Activated CD4-positive, alpha-beta memory T cell treated with anti-CD3 and anti-CD28 coated beads for 36 hours (primary cell): ENCODE data around the gene ANK3. TPM values are rescaled to one million over a fixed set of nuclear protein-coding genes. Genes with fewer than 3 reads are reported as not detected.

Experiments used
- CTCF ChIA-PET: fragments of 350-600 bp; sonication (Branson Sonifier 250); formaldehyde crosslinking; loops from one replicate; lab custom pipeline; 2021; ENCODE audit warnings: antibody characterized with exemption, inconsistent platforms; lab: Charles Lee
- POLR2A ChIA-PET: fragments of 350-600 bp; sonication (Branson Sonifier 250); formaldehyde crosslinking; loops from one replicate; lab custom pipeline; 2021; ENCODE audit warnings: antibody characterized with exemption; lab: Charles Lee
- DNase-seq: peaks from one replicate; pipeline ENCODE4 v3.0.0-alpha.2; 2020
- H3K27ac Mint-ChIP-seq: one replicate; pipeline ENCODE4 v1.8.0; 2021; ENCODE audit warnings: mixed read lengths
- H3K27me3 Mint-ChIP-seq: one replicate; pipeline ENCODE4 v1.8.0; 2021; ENCODE audit warnings: mixed read lengths
- H3K36me3 Mint-ChIP-seq: one replicate; pipeline ENCODE4 v1.8.0; 2021; ENCODE audit warnings: mixed read lengths
- H3K4me1 Mint-ChIP-seq: one replicate; pipeline ENCODE4 v1.8.0; 2021; ENCODE audit warnings: low read depth, mixed read lengths
- H3K4me3 Mint-ChIP-seq: one replicate; pipeline ENCODE4 v1.8.0; 2021; ENCODE audit warnings: mild to moderate bottlenecking, mixed read lengths
- H3K9me3 Mint-ChIP-seq: one replicate; pipeline ENCODE4 v1.8.0; 2021; ENCODE audit warnings: mixed read lengths
- intact Hi-C: fragments of 100-400 bp; cut with micrococcal nuclease; formaldehyde crosslinking; loops from one replicate; pipeline ENCODE4 v1.15.1; 2023
- total RNA-seq, 2 experiments: library from RNA; stranded (reverse); gene quantifications; one replicate each; pipeline ENCODE4 v1.2.3, GENCODE V29; 2021

Gene ANK3
- total RNA-seq, 2 experiments from 2014 or later: 18.5 to 21.2 TPM

DNA sequence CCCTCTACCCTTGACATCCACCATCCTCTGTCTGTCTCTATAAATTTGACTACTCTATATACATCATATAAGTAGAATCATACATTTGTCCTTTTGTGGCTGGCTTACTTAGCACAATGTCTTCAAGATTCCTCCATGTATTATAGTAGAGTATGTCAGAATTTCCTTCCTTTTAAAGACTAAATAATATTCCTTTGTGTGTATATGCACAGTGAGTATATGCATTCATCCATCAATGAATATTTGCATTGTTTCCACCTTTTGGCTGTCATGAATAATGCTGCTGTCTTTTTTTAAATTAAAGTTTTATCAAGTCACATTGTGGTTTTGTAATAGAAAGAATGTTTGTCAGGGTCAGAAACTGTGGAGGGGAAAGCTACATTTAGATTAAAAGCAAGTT is 195.3 kb downstream of the ANK3 start:
- intact Hi-C loops: no loop called here

DNA sequence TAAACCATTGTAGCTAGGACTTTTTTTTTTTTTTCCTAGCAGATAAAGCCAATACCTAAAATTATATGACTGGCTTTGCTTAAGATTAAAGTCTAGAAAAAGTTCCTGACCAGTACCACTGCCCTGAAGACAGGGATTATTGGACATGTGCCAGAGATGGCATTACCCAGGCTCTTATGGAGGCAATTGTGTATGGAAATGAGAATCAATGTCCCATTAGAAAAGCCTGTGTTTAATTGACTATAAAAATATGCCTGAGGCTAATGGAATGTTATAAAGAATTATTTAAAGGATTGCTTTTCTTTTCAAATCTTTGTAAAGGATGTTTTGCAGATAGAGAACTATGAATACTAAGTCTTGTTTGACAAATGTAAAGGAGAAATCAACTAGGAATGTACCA is 196.7 kb downstream of the ANK3 start:
- ChIA-PET POLR2A (no interaction called here), CTCF (interaction anchor here (0.6 kb wide), 2 partner anchors 23 to 34 kb away, joined by 3 read pairs; no protein-coding TSS in a partner anchor)
- intact Hi-C loops: no loop called here
- no peak overlapping the region for H3K27ac Mint-ChIP-seq
- peaks cover 31% of the 10 kb centered on the region for H3K36me3 Mint-ChIP-seq
- no peaks in the 10 kb centered on the region for H3K27me3 Mint-ChIP-seq
- H3K9me3 Mint-ChIP-seq: no peaks in the 10 kb centered on the region
- no peak overlapping the region for H3K4me3 Mint-ChIP-seq
- no peak for DNase-seq
- H3K4me1 Mint-ChIP-seq: no peaks in the 10 kb centered on the region

More for the DNA sequence above, 195.3 kb downstream of the ANK3 start:
- Mint-ChIP-seq H3K36me3 (peaks cover 36% of the 10 kb centered on the region), H3K27ac (no peak overlapping the region), H3K4me3 (no peak overlapping the region), H3K4me1 (no peaks in the 10 kb centered on the region), H3K27me3 (no peaks in the 10 kb centered on the region), H3K9me3 (no peaks in the 10 kb centered on the region)
- POLR2A ChIA-PET: no interaction called here
- CTCF ChIA-PET: no interaction called here
- no peak for DNase-seq

GRCh38 chr10:60189861-60190475 is 199.7 kb downstream of the ANK3 start:
- H3K36me3 Mint-ChIP-seq: peaks cover 20% of the 10 kb centered on the region
- no peak overlapping the region for H3K4me3 Mint-ChIP-seq
- intact Hi-C loops: no loop called here
- CTCF ChIA-PET: no interaction called here
- no peak overlapping the region for H3K27ac Mint-ChIP-seq
- POLR2A ChIA-PET: no interaction called here
- no peaks in the 10 kb centered on the region for H3K9me3 Mint-ChIP-seq
- no peaks in the 10 kb centered on the region for H3K27me3 Mint-ChIP-seq
- H3K4me1 Mint-ChIP-seq: no peaks in the 10 kb centered on the region
- DNase-seq: no peak

- no peak for DNase-seq
- Mint-ChIP-seq H3K36me3 (peaks cover 14% of the 10 kb centered on the region), H3K4me3 (no peak overlapping the region), H3K9me3 (no peaks in the 10 kb centered on the region), H3K4me1 (no peaks in the 10 kb centered on the region), H3K27me3 (no peaks in the 10 kb centered on the region), H3K27ac (no peak overlapping the region)
- ChIA-PET POLR2A (no interaction called here), CTCF (no interaction called here)
- intact Hi-C loops: no loop called here
Measured at GRCh38 chr10:60188548-60188947, 201.1 kb downstream of the ANK3 start.

- POLR2A ChIA-PET: no interaction called here
- Mint-ChIP-seq H3K27ac (no peak overlapping the region), H3K9me3 (no peaks in the 10 kb centered on the region), H3K36me3 (peaks cover 14% of the 10 kb centered on the region), H3K4me1 (no peaks in the 10 kb centered on the region), H3K27me3 (no peaks in the 10 kb centered on the region), H3K4me3 (no peak overlapping the region)
- intact Hi-C loops: no loop called here
- no peak for DNase-seq
- CTCF ChIA-PET: no interaction called here
Measured at GRCh38 chr10:60187691-60188090, 202.0 kb downstream of the ANK3 start.

DNA sequence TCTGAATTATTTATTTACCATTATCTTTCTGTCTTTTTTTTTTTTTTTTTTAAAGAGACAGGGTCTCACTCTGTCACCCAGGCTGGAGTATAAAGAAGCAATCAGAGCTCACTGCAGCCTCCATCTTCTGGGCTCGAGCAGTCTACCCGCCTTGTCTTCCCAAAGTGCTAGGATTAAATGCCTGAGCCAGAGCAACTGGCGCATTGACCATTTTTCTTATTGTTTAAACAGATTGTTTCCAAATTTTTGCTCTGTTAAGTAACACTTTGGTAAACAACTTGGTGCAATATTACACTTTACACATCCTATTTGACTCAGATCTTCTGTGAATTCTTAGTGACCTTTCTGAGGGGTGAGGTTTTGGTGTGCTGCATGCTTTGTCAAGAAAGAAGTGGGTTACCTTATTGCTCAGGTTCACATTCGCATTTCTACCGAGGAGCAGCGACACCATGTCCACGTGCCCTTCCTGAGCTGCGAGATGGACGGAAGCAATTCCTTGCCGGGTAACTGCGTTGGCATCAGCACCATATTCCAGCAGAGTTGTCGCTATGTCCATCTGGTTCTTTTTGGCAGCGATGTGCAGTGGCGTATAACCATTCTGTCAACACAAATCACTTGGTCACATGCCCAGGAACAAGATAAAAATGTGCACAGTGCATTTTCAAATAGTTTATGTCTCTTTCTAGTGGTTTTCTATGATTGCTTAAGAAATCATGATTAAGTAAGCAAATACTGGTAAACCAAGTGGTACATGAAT is 203.2 kb downstream of the ANK3 start:
- Mint-ChIP-seq H3K27me3 (no peaks in the 10 kb centered on the region), H3K27ac (no peak overlapping the region), H3K4me1 (no peaks in the 10 kb centered on the region), H3K9me3 (no peaks in the 10 kb centered on the region), H3K36me3 (peaks cover 14% of the 10 kb centered on the region), H3K4me3 (no peak overlapping the region)
- CTCF ChIA-PET: no interaction called here
- intact Hi-C loops: no loop called here
- DNase-seq: no peak
- POLR2A ChIA-PET: no interaction called here

DNA sequence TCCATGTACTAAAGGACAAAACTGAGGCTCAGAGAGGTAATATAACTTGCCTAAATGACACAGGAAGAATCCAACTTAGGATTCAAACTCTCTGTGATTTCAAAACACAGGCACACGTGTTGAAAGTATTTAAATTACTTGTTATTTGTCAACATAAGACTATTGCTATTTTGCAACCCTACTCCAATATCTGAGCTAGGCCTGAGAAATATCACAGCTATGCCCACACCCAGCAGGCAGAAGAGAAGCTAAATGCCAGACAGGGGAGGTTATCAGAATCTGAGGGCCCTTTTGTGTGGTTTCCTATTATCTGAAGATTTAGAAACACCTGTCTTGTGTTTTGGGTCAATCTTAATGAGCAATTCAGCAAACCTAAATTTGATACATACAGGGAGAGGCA is 204.3 kb downstream of the ANK3 start:
- intact Hi-C loops: no loop called here
- no peak for DNase-seq
- H3K36me3 Mint-ChIP-seq: peaks cover 12% of the 10 kb centered on the region
- CTCF ChIA-PET: no interaction called here
- H3K27me3 Mint-ChIP-seq: no peaks in the 10 kb centered on the region
- H3K4me3 Mint-ChIP-seq: no peak overlapping the region
- H3K27ac Mint-ChIP-seq: no peak overlapping the region
- POLR2A ChIA-PET: no interaction called here
- no peaks in the 10 kb centered on the region for H3K9me3 Mint-ChIP-seq
- H3K4me1 Mint-ChIP-seq: no peaks in the 10 kb centered on the region

DNA sequence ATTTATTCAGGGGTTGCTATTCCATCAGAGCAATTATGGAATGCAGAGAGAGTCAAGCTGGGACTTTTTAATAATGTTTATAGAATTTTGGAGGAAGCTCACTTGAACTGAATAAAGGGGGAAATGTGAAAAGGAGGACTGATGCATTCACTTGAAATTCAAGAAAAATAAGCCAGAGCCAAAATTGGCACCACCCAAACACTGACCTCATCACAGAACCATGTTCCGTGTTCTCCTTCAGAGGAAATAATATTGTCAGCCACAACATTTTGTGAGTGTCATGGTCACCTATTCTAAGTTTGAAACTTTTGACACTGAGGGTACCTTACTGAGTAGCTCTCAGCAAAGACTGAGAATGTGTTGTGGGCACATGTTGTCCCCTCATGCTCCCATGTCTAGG is 207.0 kb downstream of the ANK3 start:
- no peaks in the 10 kb centered on the region for H3K27me3 Mint-ChIP-seq
- CTCF ChIA-PET: no interaction called here
- no peaks in the 10 kb centered on the region for H3K9me3 Mint-ChIP-seq
- no peak for DNase-seq
- no peak overlapping the region for H3K27ac Mint-ChIP-seq
- no peak overlapping the region for H3K4me3 Mint-ChIP-seq
- intact Hi-C loops: no loop called here
- no peaks in the 10 kb centered on the region for H3K4me1 Mint-ChIP-seq
- POLR2A ChIA-PET: no interaction called here
- peaks cover 13% of the 10 kb centered on the region for H3K36me3 Mint-ChIP-seq

DNA sequence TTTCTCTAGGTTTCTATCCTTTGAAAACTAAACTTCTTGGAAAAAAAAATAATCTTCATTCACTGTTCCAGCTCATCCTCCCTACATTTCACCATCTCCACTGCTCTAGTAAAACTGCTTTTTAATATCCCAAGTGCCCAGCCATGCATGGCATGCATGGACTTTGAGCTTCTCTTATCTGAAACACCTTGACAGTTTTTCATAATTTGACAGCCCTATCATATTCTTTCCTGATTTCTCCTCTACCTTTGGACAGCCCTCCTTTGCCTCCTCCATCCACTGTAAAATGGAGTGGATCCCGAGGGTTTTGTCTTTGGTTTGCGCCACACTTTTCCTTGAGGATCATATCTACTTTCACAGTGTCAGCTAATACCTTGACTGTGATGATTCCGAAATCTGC is 212.8 kb downstream of the ANK3 start:
- ChIA-PET POLR2A (no interaction called here), CTCF (no interaction called here)
- intact Hi-C loops: no loop called here
- Mint-ChIP-seq H3K36me3 (peaks cover 13% of the 10 kb centered on the region), H3K4me1 (no peaks in the 10 kb centered on the region), H3K9me3 (no peaks in the 10 kb centered on the region), H3K27ac (no peak overlapping the region), H3K4me3 (no peak overlapping the region), H3K27me3 (no peaks in the 10 kb centered on the region)
- DNase-seq: no peak

GRCh38 chr10:60175441-60175971 is 214.2 kb downstream of the ANK3 start:
- intact Hi-C loops: no loop called here
- no peaks in the 10 kb centered on the region for H3K27me3 Mint-ChIP-seq
- peaks cover 12% of the 10 kb centered on the region for H3K36me3 Mint-ChIP-seq
- POLR2A ChIA-PET: no interaction called here
- H3K4me3 Mint-ChIP-seq: no peak overlapping the region
- no peaks in the 10 kb centered on the region for H3K9me3 Mint-ChIP-seq
- H3K27ac Mint-ChIP-seq: no peak overlapping the region
- no peak for DNase-seq
- CTCF ChIA-PET: no interaction called here
- H3K4me1 Mint-ChIP-seq: no peaks in the 10 kb centered on the region

DNA sequence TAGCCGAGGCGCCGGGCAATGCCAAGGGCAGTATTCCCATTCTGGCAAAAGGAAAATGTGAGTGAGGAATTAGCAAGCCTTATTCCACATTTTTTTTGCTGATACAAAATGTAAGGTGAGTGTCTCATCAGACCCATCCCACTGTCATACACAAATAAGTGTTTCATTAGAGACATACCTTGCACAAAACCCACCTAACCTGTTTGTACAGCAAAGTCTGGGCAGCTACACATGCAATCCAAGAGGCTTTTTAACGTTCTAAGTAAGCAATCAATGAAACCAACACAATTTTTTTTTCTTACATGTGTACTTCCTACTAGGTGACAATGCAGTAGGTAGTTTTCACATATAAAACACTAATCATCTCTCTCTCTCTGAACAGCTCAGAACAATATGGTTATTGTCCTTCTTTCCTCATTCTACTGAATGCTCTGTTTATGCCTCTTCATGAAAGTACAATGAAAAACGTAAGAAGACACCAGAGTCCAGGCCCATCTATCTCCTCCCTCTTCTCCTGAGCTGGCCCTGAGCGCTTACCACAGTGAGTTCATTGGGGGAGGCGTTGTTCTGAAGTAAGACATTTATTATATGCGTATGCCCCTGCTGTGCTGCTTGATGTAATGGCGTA is 217.2 kb downstream of the ANK3 start:
- Mint-ChIP-seq H3K9me3 (no peaks in the 10 kb centered on the region), H3K4me3 (no peak overlapping the region), H3K36me3 (peaks cover 8% of the 10 kb centered on the region), H3K27me3 (no peaks in the 10 kb centered on the region), H3K4me1 (no peaks in the 10 kb centered on the region), H3K27ac (no peak overlapping the region)
- DNase-seq: no peak
- intact Hi-C loops: no loop called here
- CTCF ChIA-PET: interaction anchor here (0.9 kb wide), 1 partner anchor 341 kb away, joined by 3 read pairs; no protein-coding TSS in a partner anchor
- POLR2A ChIA-PET: no interaction called here

- no peaks in the 10 kb centered on the region for H3K27me3 Mint-ChIP-seq
- H3K4me3 Mint-ChIP-seq: no peak overlapping the region
- CTCF ChIA-PET: no interaction called here
- no peak for DNase-seq
- no peaks in the 10 kb centered on the region for H3K4me1 Mint-ChIP-seq
- POLR2A ChIA-PET: no interaction called here
- intact Hi-C loops: no loop called here
- peaks cover 8% of the 10 kb centered on the region for H3K36me3 Mint-ChIP-seq
- H3K27ac Mint-ChIP-seq: no peak overlapping the region
- no peaks in the 10 kb centered on the region for H3K9me3 Mint-ChIP-seq
Measured at GRCh38 chr10:60171436-60172013, 218.2 kb downstream of the ANK3 start.
